K562 (cell line): Measurements from ENCODE around the gene DNMBP.

ENCODE experiments used
- ATF7 ChIP-seq: fragments of 450-650 bp; IDR thresholded peaks from 2 replicates; pipeline ENCODE4 v1.7.1; 2014; ENCODE audit warnings: mild to moderate bottlenecking, moderate library complexity
- CTCF ChIP-seq, 3 experiments: IDR thresholded peaks in 2 of 3; conservative IDR thresholded peaks in 1 of 3; 2 replicates each; pipeline ENCODE4 v1.5.1; 2011 to 2012; ENCODE audit warnings: low read length in 3 of 3, mild to moderate bottlenecking in 3 of 3, control low read depth in 2 of 3, improper control_type of control experiment in 1 of 3, inconsistent platforms in 1 of 3, low read depth in 1 of 3, mixed read lengths in 1 of 3, moderate library complexity in 1 of 3; ENCODE audit not compliant: insufficient read depth in 2 of 3
- EHMT2 ChIP-seq: fragments of 450-650 bp; IDR thresholded peaks from 2 replicates; pipeline ENCODE4 v1.6.1; 2018; ENCODE audit warnings: antibody characterized with exemption
- ETV5 ChIP-seq: sonication (generic); formaldehyde crosslinking; IDR thresholded peaks from 2 replicates; pipeline ENCODE4 v1.4.0; 2020; ENCODE audit warnings: low read depth, mild to moderate bottlenecking, missing genetic modification reagents
- GABPA ChIP-seq: fragments of 200-800 bp; sonication (Bioruptor generic); conservative IDR thresholded peaks from 2 replicates; pipeline ENCODE4 v1.6.1; 2016; ENCODE audit warnings: low read depth, missing genetic modification characterization, missing compliant biosample characterization
- RFX5 ChIP-seq: IDR thresholded peaks from 2 replicates; pipeline ENCODE4 v1.6.1; 2011; ENCODE audit warnings: low read depth, mild to moderate bottlenecking, improper control_type of control experiment, low read length
- RNF2 ChIP-seq: sonication (generic); IDR thresholded peaks from 2 replicates; pipeline ENCODE4 v1.6.1; 2016
- YY1 ChIP-seq, 3 experiments: IDR thresholded peaks; 2 replicates each; pipeline ENCODE4 v1.6.1; 2011; ENCODE audit warnings: low read length in 2 of 3, mild to moderate bottlenecking in 2 of 3, moderate library complexity in 2 of 3, borderline replicate concordance in 1 of 3, control low read depth in 1 of 3, low read depth in 1 of 3; ENCODE audit not compliant: insufficient read depth in 3 of 3, insufficient replicate concordance in 2 of 3, control insufficient read depth in 1 of 3, insufficient read length in 1 of 3; ENCODE audit errors: extremely low read depth in 1 of 3
- ZNF407 ChIP-seq: fragments of 450-650 bp; IDR thresholded peaks from 2 replicates; pipeline ENCODE4 v1.6.1; 2016; ENCODE audit warnings: low read depth
- ZNF707 ChIP-seq: fragments of 250-450 bp; sonication (Bioruptor Pico); conservative IDR thresholded peaks from 2 replicates; pipeline ENCODE4 v1.8.0; 2022; ENCODE audit warnings: inconsistent platforms, mild to moderate bottlenecking, moderate library complexity

GRCh38 chr10:99938563-99938962 lies 71.2 kb downstream of the DNMBP start:
- TF ChIP-seq ETV5 (CRISPR knock-in tag) (no peak), EHMT2 (no peak), GABPA (tag) (no peak), RNF2 (no peak), ZNF407 (no peak), CTCF (IDR thresholded peaks at IDR 0.05 in 2 of 3, conservative IDR thresholded peaks at IDR 0.05 in 1 of 3; ENCODE audit: insufficient read depth in 2 of 3, low read depth in 1 of 3, low read length in 3 of 3) (no peak), ZNF707 (CRISPR knock-in tag) (no peak), YY1 (IDR thresholded peaks at IDR 0.05; ENCODE audit: borderline replicate concordance in 1 of 3, control insufficient read depth in 1 of 3, extremely low read depth in 1 of 3, insufficient read depth in 3 of 3, insufficient read length in 1 of 3, insufficient replicate concordance in 2 of 3, low read depth in 1 of 3, low read length in 2 of 3) (no peak), ATF7 (no peak), RFX5 (no peak)
